Small intestine (tissue), 7 donors: ENCODE measurements around the gene DDX54. TPM values are rescaled to one million over a fixed set of nuclear protein-coding genes. Genes with fewer than 3 reads are reported as not detected.

Experiments
- DNase-seq, 2 donors: peaks; one replicate each; pipeline versions ENCODE4 v3.0.0 to v3.0.0-alpha.2; 2013
- FAIRE-seq: peaks from 2 replicates; lab custom pipeline; 2012; peaks lifted over from hg19 to GRCh38; lab: Jason Lieb, UNC
- H3K27ac ChIP-seq, 3 donors: one replicate each; pipeline ENCODE4 v1.5.1; 2013; ENCODE audit warnings: low read length in 2 of 3, mild to moderate bottlenecking in 2 of 3, control low read depth in 1 of 3, inconsistent platforms in 1 of 3, low read depth in 1 of 3, moderate library complexity in 1 of 3
- H3K27me3 ChIP-seq, 3 donors: one replicate each; pipeline ENCODE4 v1.6.1; 2013; ENCODE audit warnings: low read length in 3 of 3, inconsistent platforms in 1 of 3; ENCODE audit not compliant: control insufficient read depth in 3 of 3, insufficient read depth in 3 of 3
- H3K36me3 ChIP-seq, 3 donors: one replicate each; pipeline ENCODE4 v1.6.1; 2013; ENCODE audit warnings: low read length in 3 of 3, inconsistent platforms in 1 of 3, low read depth in 1 of 3, mild to moderate bottlenecking in 1 of 3, moderate library complexity in 1 of 3; ENCODE audit not compliant: control insufficient read depth in 3 of 3, insufficient read depth in 2 of 3
- H3K4me1 ChIP-seq, 3 donors: one replicate each; pipeline ENCODE4 v1.6.1; 2013; ENCODE audit warnings: low read length in 2 of 3, inconsistent platforms in 1 of 3, low read depth in 1 of 3, mild to moderate bottlenecking in 1 of 3, moderate library complexity in 1 of 3; ENCODE audit not compliant: control insufficient read depth in 3 of 3, insufficient read depth in 2 of 3
- H3K4me3 ChIP-seq, 3 donors: one replicate each; pipeline ENCODE4 v1.5.1; 2013; ENCODE audit warnings: low read length in 3 of 3, control low read depth in 1 of 3, inconsistent platforms in 1 of 3, low read depth in 1 of 3, mild to moderate bottlenecking in 1 of 3, moderate library complexity in 1 of 3
- H3K9me3 ChIP-seq, 2 donors: one replicate each; pipeline ENCODE4 v1.6.1; 2013; ENCODE audit warnings: low read depth in 1 of 2, low read length in 1 of 2; ENCODE audit not compliant: control insufficient read depth in 2 of 2, insufficient read depth in 1 of 2
- WGBS, 3 donors: extraction: QIAGEN DNeasy Blood & Tissue Kit; methylation state at CpG; one replicate each; pipeline ENCODE4 v1.1.7; 2013; 5-methylcytosine and 5-hydroxymethylcytosine counted together
- polyA plus RNA-seq, 4 donors: library from polyadenylated mRNA; stranded (reverse) in 3 of 4; unstranded in 1 of 4; fragments of 200-250 nt in 3 of 4; fragments of 120-200 nt in 1 of 4; gene quantifications; one replicate each; pipeline versions ENCODE4 v1.2.1 to v1.2.3, GENCODE V29; 2013
- donor health status: healthy with polysubstance abuse.
- donor health status: control.
- donor health status: control.
- donor health status: Bipolar disorder and iron deficiency.
- donor health status: healthy.

The DDX54 gene
- polyA plus RNA-seq, 4 donors, result 34.9 to 75.6 (median 51.8) TPM

GRCh38 chr12:113134071-113134470 is 51.2 kb downstream of the DDX54 start:
- no peaks in the 10 kb centered on the region for H3K4me1 ChIP-seq
- H3K36me3 ChIP-seq, result no peaks in the 10 kb centered on the region
- WGBS, 3 donors, result 36 to 69% (median 58%) methylated on average over 2 of the region's 2 CpGs
- H3K27ac ChIP-seq, result no peak overlapping the region
- no peak overlapping the region for H3K4me3 ChIP-seq
- peaks cover 0 to 2% (median 2%) of the 10 kb centered on the region in 3 donors for H3K27me3 ChIP-seq
- FAIRE-seq (no peak), DNase-seq (no peak)
- H3K9me3 ChIP-seq, result no peaks in the 10 kb centered on the region

- no peak overlapping the region for H3K27ac ChIP-seq
- no peaks in the 10 kb centered on the region for H3K9me3 ChIP-seq
- H3K27me3 ChIP-seq, result peaks cover 0 to 2% (median 2%) of the 10 kb centered on the region in 3 donors
- no peaks in the 10 kb centered on the region for H3K4me1 ChIP-seq
- WGBS, 3 donors, result 64 to 77% (median 75%) methylated on average over 3 of the region's 3 CpGs
- FAIRE-seq, result no peak
- no peak for DNase-seq
- H3K4me3 ChIP-seq, result no peak overlapping the region
- no peaks in the 10 kb centered on the region for H3K36me3 ChIP-seq
Measured at GRCh38 chr12:113133666-113134065, 51.6 kb downstream of the DDX54 start.

- H3K4me3 ChIP-seq, result no peak overlapping the region
Measured at GRCh38 chr12:113133036-113133435, 52.2 kb downstream of the DDX54 start.

GRCh38 chr12:113131556-113131955 is 53.7 kb downstream of the DDX54 start:
- Histone ChIP-seq H3K4me3 (no peak overlapping the region), H3K9me3 (no peaks in the 10 kb centered on the region), H3K27ac (no peak overlapping the region), H3K36me3 (no peaks in the 10 kb centered on the region), H3K27me3 (peaks cover 0 to 2% (median 2%) of the 10 kb centered on the region in 3 donors), H3K4me1 (no peaks in the 10 kb centered on the region)
- FAIRE-seq, result no peak
- no peak for DNase-seq
- WGBS, 3 donors, result 54 to 82% (median 64%) methylated on average over 1 of the region's 1 CpG

More at GRCh38 chr12:113133036-113133435, 52.2 kb downstream of the DDX54 start:
- H3K4me1 ChIP-seq, result no peaks in the 10 kb centered on the region
- no peaks in the 10 kb centered on the region for H3K9me3 ChIP-seq
- no peak overlapping the region for H3K27ac ChIP-seq
- WGBS, 3 donors, result 57 to 63% (median 60%) methylated on average over 6 of the region's 6 CpGs
- DNase-seq (no peak), FAIRE-seq (no peak)
- H3K27me3 ChIP-seq, result peaks cover 0 to 2% (median 2%) of the 10 kb centered on the region in 3 donors
- H3K36me3 ChIP-seq, result no peaks in the 10 kb centered on the region

GRCh38 chr12:113130457-113131135 is 54.7 kb downstream of the DDX54 start:
- Histone ChIP-seq H3K36me3 (no peaks in the 10 kb centered on the region), H3K27me3 (peaks cover 0 to 2% (median 0%) of the 10 kb centered on the region in 3 donors), H3K9me3 (no peaks in the 10 kb centered on the region), H3K4me1 (no peaks in the 10 kb centered on the region), H3K27ac (no peak overlapping the region), H3K4me3 (no peak overlapping the region)
- 53 to 56% (median 55%) methylated on average over 16 to 18 of the region's 18 CpGs for WGBS, 3 donors
- DNase-seq (no peak), FAIRE-seq (no peak)

- Histone ChIP-seq H3K27me3 (peaks cover 0 to 2% (median 0%) of the 10 kb centered on the region in 3 donors), H3K27ac (no peak overlapping the region), H3K36me3 (no peaks in the 10 kb centered on the region), H3K4me3 (no peak overlapping the region), H3K4me1 (no peaks in the 10 kb centered on the region), H3K9me3 (no peaks in the 10 kb centered on the region)
- no peak for FAIRE-seq
- DNase-seq, result no peak
- WGBS, 3 donors, result 80 to 81% (median 80%) methylated on average over 14 to 17 of the region's 17 CpGs
Measured at GRCh38 chr12:113129664-113130456, 55.4 kb downstream of the DDX54 start.

- DNase-seq (no peak), FAIRE-seq (no peak)
- H3K4me1 ChIP-seq, result no peaks in the 10 kb centered on the region
- no peaks in the 10 kb centered on the region for H3K9me3 ChIP-seq
- H3K27me3 ChIP-seq, result peaks cover 0 to 2% (median 0%) of the 10 kb centered on the region in 3 donors
- no peak overlapping the region for H3K4me3 ChIP-seq
- WGBS, 3 donors, result 60 to 62% (median 62%) methylated on average over 9 of the region's 9 CpGs
- H3K36me3 ChIP-seq, result no peaks in the 10 kb centered on the region
- no peak overlapping the region for H3K27ac ChIP-seq
Measured at GRCh38 chr12:113128802-113129663, 56.2 kb downstream of the DDX54 start.

- Histone ChIP-seq H3K27me3 (peaks cover 0 to 2% (median 0%) of the 10 kb centered on the region in 3 donors), H3K27ac (no peak overlapping the region), H3K4me3 (no peak overlapping the region), H3K4me1 (no peaks in the 10 kb centered on the region), H3K36me3 (no peaks in the 10 kb centered on the region), H3K9me3 (peaks cover 0 to 7% of the 10 kb centered on the region in 2 donors)
- DNase-seq (no peak), FAIRE-seq (no peak)
- WGBS, 3 donors, result 15 to 29% (median 27%) methylated on average over 15 of the region's 15 CpGs
Measured at GRCh38 chr12:113127791-113128199, 57.5 kb downstream of the DDX54 start.
